Activated T-cell treated with anti-CD3 and anti-CD28 coated beads, Interleukin-2, amount 50 U/mL, for 1 hour (primary cell): ENCODE data around the gene MMAB.

Experiments
- DNase-seq: peaks from one replicate; pipeline ENCODE4 v3.0.0-alpha.2; 2020

MMAB gene

DNA sequence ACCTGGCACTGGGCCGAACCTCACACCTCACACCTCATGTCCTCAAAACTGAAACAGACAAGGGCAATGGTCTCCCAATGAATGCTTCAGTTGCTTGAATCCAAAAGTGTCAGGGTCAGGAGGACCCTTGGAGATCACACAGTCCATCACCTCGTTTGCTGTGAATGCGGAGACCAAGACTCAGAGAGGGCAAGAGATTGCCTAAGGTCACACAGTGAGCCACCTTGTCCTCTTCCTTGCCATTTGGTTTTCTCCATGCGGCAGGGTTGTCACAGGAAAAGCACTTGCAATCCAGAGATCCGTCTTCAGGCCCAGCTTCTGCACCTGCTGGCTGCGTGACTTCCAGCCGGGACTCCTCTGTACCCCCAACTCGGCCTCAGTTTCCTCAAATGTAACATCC is 28.3 kb upstream of the MMAB start:
- DNase-seq: no peak

DNA sequence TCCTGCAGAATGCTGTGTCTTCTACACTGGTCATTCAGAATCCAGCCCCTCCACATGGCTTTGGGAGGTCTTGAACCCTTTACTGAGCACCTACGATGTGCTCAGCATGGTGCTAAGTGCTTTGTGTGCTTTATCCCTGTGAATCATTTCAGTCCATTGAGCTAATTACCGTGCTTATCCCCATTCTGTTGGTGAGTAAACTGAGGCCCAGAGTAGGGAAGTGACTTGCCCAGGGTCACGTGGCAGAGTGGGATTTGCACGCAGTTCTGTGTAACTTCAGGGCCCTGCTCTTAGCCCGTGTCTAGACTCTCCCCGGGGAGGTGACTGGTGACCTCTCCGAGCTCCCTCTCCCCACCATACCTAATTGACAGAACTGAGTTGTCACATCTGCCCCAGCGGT is 27.7 kb upstream of the MMAB start:
- DNase-seq: no peak

DNA sequence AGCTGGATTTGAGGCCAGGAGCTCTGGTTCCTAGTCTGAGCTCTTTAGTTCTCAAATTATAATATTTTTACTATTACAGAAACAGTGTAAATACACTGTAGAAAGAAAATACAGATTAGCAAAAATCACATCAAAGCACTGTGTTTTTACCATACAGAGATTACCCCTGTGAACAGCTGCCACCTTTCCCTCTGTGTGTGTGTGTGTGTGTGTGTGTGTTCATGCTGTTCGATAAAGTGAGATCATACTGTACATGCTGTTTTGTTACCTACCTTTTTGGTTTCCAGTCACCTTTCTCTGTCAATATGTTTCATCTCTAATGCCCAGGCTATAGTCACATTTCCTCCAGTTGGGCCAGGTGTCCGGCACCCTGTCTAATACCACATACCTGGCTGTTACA is 27.2 kb upstream of the MMAB start:
- DNase-seq: no peak

DNA sequence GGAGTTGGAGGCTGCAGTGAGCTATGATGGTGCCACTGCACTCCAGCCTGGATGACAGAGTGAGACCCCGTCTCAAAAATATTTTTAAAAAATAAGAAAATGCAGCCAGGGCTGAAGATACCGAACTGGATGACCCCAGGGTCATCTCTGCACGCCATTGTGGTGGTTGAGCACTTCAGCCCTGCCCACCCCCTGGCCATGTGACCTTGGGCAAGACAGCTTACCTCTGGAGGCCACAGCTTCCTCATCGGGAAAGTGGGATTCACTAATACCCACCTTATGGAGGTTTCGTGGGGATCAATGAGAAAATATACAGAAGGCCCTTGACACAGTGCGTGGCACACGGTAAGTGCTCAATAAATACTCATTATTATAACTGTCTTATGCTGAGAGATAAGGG is 25.8 kb upstream of the MMAB start:
- DNase-seq: no peak

DNA sequence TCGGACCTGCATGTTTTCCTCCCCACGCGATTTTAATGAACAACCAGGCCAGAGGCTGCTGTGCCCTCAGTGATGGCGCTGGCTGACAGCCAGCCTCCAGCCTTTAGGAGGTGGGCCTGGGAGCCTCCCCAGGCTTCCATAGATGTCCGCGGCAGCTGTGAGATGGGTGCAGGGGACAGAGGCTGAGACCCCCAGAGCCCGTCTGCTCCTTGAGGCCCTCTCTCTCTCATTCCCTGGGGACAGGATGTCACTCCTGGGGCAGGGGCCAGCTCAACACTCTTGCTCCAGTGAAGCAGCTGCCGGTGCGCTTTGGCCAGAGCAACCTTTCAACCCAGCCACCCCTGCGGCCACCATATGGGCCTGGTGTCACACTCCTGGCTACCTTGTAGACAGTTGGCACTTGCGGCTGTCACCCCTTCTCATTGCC is 25.1 kb upstream of the MMAB start:
- DNase-seq: no peak

DNA sequence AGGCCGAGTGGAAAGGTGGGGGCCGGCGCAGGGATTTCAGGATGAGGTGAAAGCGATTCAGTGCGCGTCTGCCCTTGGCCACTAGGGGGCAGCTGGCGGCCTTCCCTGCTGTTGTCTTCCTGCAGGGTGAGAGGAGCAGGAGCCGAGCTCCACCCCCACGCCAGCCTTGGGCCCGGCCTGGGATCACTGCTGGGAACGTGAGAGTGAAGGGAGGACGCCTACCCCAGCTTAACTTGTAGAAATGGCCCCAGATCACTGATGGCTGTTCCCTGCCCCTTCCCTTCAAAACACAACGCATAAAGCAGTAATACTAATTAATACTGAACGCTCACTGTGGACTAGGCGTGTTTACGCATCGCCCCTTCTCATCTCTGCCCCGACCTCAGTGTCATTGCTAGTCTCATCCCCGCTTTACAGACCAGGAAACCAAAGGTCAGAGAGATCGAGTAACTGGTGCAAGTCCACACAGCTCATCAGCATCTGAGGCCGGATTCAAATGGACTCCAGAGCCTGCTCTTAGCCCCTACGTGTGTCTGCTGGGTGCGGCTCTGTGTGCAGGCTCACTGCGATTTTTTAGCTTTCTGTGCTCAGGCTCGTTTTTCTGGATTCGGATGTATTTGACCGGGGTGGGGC is 24.6 kb upstream of the MMAB start:
- peak; percentile 68 for DNase-seq

DNA sequence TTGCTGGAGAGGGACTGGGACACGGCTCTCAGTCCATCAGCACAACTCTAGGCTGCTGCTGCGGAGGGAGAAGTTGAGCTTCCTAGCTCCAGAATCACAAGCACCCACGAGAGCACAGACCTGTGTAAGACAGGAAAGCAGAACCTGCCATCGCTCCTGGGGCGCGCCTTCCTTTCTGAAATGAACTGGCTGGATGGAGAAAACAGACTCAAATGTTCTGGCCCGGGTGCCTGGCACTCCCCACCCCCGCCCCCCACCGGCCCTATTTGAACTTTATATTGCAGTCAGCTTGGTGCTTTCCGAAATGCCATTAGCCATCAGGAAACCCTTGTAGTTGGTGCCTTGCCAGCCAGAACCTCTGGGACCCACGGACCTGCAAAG is 24.1 kb upstream of the MMAB start:
- no peak for DNase-seq

DNA sequence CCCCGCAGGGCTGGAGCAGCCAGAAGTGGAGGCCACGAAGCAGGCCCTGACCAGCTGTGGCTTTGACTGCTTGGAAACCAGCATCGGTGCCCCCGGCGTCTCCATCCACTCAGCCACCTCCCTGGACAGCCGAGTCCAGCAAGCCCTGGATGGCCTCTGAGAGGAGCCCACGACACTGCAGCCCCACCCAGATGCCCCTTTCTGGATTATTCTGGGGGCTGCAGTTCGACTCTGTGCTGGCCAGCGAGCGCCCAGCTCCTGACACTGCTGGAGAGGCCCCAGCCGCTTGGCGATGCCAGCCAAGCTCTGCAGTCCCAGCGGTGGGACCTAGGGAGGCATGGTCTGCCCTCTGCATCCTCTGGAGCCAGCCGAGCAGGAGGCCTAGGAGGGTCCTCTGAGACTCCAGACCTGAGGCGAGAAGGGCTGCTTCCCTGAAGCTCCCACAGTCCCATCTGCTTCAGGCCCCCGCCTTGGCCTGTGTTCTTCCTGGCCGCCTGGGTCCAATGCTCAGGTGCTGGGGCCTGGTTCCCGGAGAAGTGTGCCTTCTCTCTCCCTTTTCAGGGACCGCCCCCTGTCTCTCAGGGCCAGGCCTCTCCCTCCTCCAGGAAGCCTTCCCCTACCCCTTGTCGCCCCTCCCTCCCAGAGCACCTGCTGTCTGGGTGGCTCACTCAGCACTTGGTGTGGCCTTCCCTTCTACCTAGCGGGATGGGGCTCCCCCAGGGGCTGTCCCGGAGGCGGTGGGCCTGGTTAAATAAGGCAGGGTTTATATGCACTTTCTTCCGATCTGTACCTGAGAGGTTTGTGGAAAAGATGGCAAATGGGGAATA is 23.3 kb upstream of the MMAB start:
- DNase-seq: no peak

DNA sequence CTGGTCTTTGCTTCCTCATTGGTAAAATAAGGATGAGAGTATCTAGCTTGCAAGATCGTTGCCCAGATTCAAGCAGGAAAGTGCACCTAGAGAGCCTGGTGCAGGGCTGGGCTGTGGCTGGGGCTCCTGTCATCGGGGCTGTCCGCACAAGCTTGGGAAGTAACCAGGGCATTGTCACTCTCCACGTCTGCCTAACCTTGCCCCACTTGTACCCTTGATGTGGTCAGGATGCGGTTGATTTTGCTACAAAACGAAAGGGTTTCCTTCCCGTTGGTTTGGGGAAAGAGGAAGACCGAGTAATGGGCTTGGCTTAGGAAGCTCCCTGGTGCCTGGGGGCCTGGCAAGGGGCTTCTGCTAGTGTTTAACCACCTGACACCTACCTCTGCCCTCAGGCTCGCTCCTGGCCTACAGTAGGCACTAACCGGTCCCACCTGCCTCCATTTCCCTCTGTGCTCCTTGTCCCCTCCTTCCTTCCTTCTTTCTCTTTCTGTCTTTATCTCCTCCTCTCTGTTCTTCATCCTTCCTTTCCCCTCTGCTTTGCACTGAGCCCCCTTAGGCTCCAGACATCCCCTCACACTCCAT is 22.1 kb upstream of the MMAB start:
- DNase-seq: no peak

DNA sequence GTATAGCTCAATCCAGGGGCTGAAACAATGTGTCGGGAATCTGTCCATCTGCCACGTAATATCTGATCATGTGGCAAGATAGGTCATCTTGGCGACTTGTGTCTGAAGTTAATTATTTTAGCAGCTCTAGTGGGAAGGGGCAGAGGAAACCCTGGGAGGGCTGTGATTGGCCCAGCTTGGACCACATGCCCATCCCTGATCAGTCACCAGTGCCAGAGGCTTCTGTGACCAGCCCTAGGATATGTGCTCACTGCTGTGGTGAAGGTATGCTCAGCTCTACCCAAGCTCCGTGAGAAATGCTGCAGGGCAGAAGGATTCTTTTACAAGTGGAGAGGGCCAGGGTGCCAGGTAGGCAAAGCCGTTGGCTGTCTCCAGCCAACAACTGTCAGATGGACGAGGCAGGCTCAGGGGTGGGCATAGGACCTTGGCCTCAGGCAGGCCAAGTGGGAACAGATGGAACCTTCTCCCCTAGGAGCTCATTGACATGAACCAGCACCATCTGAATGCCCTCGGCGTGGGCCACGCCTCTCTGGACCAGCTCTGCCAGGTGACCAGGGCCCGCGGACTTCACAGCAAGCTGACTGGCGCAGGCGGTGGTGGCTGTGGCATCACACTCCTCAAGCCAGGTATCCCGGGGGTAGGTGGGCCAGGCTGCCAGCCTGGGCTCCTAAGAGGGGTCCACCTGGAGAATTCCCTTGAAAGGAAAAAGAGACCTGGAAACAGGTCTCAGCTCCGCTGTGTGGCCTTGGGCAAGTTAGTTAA is 21.4 kb upstream of the MMAB start:
- DNase-seq: no peak

DNA sequence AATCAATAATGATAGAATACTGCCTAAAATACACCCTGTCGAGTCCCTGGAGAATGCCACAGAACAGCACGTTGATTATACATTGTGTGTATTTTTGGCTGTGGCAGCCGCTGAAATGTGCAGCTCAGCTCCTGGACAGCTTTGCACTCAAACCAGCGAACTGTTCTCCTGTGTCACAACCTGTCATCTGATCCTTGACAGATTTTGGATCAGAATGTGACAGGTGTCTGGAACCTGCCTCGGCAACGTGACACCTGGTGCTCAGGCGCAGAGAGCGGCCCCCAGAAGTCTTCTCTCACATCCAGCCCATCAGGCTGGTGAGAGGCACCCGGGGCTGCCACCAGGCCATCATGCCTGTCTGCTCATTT is 19.6 kb upstream of the MMAB start:
- no peak for DNase-seq

DNA sequence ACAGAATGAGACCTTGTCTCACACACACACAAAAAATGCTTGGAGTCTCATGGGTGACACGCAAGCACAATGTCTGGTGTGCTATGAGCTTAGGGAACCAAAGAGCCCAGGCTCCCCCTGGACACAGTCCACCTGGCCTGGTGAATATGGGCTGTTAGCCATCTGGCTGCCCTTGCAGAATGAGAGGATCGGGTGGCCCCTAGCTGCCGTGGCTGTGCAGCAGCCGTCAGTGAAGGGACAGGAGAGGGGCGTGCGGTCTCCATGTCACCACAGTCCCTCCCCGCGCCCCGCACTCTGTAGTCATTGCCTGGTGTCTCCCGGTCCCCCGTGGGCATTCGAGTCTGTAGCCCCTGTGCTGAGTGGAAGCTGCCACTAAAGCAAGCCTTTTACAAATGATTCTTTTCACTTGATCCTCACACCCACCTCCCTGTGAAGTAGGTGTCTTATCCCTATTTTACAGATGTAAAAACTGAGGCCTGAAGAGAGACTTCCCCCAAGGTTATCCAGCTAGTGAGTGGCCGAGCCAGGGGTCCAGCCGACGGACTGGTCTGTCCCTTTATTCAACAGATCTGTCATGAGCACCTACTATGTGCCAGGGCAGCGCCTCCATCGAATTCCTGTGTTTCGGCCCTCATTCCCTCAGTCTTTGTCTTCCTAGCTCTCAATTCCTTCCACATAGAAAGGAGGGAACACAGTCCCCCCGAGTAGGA is 19.0 kb upstream of the MMAB start:
- DNase-seq: no peak

DNA sequence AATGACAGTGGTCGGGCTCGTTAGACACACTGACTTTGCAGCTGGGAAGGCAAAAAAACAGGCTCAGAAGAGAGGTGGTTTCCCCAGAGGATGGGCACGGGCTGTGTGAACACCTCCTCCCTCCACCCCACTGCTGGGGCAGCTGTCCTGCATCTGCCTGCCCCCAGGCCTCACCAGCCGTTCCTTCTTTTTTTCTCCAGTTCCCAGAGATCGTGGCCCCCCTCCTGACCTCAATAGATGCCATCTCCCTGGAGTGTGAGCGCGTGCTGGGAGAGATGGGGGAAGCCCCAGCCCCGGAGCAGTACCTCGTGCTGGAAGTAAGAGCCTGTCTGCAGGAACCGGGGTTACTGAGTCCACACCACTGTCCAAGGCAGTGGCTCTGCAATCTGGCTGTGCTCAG is 17.7 kb upstream of the MMAB start:
- no peak for DNase-seq

DNA sequence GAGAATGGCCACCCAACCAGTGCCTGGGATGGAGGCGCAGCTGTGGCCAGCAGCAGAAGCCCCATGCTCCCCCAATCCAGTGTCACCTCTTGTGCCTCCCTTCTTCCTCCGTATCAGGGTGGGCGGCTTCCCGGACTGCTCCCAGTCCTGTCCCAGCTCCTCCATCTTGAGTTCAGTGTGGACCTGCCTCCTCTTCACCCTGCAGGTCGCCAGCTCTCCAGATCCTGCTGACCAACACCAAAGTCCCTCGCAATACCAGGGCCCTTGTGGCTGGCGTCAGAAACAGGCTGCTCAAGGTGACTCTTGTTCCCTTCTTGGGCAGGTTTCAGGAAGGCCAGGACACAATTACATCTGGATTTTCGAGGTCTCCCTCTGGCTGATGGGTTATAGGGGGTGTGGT is 17.3 kb upstream of the MMAB start:
- no peak for DNase-seq

DNA sequence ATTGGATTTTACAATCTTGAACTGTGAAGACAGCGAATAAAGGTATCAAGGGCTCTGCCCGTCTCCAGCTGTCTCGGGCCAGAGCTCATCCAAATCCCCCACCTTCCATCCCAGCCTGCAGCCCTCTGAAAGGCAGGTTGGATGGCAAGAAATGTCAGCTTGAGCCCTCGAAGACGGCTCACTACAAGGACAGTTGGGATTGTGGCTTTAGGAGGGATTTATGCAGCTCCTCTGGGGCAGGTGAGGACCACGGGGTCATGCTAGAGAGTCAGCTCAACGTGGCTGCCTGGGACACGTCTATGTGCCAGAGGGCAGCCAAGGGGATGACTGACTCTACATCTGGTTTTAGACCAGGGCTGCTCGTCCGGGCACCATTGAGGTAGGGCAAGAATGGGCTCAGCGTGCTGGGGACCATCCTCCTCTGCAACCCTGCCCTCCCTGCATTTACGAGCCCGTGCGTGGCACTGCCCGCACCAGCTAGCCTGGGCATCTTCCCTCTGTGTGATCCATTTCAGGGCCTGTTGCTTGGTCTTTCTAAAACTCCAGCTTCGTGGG is 16.5 kb upstream of the MMAB start:
- no peak for DNase-seq

DNA sequence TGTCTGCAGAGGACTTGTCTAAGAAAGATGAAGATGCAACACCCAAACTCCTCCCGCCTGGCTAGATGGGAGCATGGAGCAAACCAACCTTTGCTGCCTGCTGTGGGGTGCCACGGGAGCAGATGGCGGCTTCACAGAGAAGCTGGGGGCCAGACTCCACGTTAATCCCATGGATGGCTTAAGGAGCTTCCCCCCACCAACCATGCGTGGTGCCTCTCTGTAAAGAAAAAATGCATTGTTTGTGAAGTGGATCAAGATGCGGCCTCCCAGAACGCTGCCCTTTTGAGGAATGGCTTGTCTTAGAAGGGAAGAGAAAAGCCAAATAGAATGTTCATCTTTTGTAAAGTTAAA is 15.9 kb upstream of the MMAB start:
- no peak for DNase-seq

DNA sequence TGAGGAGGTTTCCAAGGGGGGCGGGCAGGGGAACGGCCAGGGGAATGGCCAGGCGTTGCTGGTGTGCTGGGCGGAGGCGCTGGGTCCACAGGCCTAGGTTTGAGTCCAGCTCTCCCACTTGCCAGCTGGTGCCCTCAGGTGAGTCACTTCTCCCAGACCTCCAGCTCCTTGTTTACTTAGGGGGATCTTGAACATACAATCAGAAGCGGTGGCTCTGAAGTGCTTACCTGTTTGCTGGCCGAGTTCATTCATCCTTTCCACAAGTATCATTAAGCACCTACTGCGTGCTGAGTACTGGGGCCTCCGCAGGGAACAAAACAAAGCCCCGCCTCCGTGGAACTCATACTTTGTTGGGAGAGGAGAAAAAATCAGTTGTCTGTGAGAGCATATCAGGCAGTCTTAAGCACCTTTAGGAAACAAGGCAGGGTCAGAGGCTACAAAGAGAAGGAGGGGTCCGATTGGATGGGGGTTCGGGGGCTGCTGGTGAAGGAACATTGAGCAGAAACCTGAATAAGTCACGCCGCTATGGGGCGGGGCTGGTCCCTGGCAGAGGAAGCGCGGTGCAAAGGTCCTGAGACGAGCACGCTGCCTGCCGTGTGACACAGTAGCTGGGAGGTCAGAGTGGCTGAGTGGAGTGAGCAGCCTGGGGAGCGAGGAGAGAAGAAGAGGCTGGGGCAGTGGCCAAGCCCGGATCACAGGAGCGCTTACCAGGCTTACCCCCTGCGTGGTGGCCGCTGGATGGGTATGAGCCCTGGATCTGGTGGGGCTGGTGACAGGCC is 15.3 kb upstream of the MMAB start:
- no peak for DNase-seq

DNA sequence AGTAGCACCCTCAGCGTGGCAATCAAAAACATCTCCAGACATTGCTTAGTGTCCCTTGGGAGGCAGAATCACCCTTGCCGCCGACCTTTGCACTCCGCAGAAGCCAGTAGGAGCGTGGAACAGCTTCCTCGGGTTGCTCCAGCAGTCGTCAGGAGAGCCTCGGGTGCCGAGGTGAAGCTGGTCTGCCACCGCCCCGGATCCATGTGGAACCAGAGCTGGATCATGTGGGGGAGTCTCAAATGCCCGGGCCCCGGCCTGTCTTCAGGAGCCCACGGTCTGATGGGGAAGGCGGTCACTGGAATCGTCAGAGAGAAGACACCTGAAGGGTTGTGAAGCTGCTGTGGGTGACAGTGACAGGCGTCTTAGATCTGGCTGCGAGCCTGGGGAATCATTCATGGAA is 14.6 kb upstream of the MMAB start:
- DNase-seq: no peak

DNA sequence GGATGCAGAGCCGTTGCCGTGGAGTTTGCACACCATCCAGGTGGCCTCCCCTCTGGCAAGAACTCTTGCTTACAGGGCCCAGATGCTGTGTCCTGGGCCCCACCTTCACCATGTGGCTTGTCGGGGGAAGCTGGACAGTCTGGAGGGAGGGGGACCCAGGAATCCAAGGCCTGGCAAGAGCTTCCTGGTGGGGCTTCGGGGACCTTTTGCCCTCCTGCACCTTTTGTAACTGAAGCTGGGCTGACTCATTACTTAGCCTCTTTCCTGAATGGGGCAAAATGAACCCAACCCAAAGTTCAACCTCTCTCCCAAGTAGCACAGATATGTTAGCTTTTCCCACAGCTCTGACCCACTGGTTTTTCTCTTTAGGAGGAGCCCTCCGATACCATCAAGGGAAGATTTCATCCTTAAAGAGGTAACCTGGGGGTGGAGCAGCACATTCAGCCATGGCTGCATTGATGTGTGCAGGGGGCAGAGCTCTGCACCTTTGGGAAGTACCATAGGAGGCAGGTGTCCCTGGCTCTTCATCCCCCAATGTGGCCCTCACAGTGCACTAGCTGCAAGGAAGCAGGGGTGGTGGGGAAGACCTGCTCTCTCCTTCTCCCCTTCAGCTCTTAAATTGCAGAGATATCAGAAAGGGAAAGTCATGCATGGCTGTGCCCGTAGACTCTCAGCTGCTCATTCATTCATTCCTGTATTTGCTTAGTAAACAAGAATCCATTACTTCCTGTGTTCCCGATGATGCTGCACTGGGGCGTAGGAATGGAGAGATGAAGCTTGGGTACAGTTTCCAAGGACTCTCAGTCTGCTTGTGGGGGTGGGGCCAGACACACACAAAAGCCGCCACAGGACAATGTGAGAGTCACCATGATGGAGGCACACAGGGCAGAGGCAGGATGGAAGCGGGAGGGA is 13.3 kb upstream of the MMAB start:
- DNase-seq: no peak

DNA sequence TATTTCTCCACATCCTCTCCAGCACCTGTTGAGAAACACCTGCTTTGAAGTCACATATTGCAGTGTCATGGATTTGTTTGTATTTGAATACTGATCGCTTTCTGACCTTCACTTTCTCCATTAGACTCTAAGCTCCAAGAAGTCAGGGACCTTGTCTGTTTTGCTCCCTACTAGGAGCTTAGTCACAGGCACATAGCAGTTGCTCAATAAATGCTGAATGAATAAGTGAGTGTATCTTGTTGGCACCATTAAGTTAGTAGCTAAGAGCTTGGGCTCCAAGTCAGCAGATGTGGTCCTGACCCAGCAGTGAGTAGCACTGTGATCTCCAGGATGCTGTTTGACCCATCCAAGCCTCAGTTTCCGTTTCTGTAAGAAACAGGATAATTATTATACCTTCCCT is 10.4 kb upstream of the MMAB start:
- no peak for DNase-seq

DNA sequence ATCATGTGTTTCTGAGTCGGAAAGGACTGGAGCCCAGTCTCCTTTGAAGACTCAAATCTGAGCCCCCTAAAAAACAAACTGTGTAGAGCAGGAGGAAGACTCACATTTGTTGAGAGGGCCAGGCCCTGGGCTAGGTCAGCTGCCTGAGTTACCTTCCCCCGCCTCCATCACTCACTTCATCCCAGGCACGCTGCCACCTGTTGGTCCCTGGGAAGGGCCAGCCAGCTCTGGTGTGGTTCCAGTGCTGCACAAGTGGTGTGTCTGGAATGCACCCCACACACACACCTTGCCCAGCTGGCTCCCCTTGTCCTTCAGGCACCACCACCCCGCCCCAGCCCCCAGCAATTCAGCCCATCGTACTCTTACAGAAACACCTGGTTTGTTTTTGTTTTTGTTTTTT is 9.3 kb upstream of the MMAB start:
- DNase-seq: no peak
